ENCODE measurements around the gene ATP13A3.

ATP13A3 gene

DNA sequence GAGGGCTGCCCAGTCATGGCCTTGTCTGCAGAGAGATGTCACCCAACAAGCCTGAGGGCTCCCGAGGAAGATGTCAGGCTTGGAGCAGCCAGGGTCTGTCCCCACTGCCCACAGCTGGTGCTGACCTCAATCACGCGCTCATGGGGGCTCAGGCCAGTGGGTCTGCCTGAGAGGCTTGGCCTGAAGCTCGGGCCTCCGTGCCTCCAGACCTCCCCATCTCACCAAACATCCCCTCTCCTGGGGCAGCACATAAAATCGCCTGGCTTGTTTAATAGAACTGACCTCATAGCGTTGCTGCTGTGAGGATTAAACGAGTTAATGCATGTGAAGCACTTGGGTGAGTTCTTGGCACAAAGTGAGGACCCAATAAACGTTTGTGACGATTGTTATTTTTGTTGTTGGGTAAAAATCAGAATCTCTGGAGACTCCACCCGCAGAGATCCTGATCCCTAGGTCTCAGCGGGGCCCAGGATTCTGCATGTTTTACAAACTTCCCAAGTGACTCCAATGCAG lies 120.8 kb downstream of the ATP13A3 start:
- DNase-seq: no peak

DNA sequence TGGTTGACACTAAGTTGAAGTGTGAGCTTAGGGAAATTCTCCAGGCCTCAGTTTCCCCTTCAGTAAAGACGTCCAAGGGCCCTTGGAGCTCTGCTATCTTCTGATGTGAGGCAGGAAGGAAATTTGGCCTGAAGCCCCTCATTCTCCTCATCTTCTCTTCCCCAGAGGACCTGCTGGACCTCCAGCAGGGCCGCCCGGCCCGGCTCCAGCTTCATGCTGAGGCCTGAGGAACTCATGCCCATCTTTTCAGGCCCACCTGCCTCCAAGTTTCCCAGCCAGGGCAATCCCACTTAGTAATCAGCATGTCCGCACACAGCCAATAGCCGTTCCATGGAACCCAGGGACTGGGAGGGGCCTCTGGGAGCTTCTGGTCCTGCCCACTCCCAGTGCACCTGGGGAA lies 121.3 kb downstream of the ATP13A3 start:
- no peak for DNase-seq

DNA sequence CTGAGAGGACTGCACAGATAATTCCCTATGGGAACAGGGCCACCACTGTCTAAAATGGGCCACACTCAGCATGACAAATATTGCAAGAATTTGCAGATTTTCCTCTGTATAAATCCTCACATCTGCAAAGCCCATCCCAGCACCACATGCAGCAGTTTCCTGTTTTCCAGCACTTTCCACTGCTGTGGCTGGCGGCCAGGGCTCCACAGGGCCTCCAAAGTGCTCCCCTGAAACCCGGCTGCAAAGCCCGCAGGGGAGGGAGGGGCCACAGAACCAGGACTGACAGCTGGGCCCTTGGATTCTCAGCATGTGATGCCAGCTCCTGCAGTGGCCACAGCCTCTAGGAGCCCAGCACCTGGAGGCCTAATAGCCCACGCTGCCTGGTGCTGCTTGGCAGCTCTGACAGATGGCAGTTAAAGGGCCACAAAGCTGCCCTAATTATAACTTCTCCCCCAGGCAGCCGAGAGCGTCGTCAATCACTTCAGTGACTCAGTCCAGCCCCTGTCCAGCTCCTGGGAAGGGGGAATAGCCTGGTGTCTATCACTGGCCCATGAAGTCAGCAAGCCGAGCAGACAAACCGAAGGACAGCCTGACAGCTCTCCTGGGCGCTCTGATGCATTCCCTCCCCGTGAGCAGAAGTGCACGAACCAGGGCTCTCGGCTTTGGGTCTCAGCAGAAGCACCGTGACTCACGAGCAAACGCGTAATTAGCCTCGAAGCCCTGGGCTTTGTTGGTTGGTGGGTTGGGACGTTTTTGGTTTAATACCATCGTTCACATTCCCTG lies 122.0 kb downstream of the ATP13A3 start:
- peak; percentile 38 for DNase-seq

DNA sequence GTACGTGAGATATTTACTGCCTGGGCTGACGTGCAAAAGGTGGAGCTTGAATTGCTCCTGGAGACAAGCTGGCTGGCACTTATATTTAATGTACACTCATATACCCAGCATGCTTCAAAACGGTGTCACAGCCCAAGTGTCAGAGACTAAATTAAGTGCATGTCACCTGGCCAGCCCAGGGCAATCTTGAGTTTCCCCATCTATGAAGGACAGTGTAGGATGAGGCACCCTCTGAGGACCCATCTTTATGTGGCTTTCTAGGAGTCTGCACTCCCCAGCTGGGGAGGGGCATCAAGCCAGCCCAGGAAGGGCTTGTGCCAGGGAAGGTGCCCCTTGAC lies 122.5 kb downstream of the ATP13A3 start:
- no peak for DNase-seq

DNA sequence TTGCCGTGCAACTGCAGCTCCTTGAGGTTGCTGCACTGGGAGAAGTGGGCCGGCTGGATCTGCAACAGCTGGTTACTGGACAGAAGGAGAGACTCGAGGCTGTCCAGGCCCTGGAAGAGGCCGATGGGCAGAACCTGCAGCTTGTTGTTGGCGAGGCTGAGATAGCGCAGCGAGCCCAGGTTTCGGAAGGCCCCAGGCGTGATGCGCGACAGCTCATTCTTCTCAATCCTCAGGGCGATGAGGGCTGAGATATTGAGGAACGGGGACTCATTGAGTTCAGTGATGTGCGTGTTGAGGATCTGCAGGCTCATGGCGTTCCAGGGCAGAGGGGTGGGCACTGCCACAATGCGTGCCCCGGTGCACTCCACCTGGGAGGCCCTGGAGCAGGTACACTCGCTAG lies 126.2 kb downstream of the ATP13A3 start:
- DNase-seq: no peak

DNA sequence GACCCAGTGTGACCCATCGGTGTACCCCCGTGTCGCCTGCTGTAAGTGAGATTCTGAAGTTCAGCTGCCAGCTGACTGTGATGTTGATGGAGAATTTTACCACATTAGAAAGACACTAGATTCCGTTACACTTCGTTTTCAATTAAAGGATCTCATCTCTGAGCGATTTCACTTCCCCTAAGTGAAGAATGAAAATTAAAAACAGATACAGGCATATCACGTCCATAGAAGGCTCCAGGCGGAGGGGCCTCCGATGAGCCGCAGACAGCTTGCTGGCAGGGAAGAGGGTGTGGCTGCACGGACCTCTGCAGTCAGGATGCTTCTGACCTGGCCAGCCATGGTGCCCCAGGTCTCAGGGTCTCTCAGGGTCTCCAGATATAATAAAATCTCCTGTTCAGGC lies 129.1 kb downstream of the ATP13A3 start:
- no peak for DNase-seq

DNA sequence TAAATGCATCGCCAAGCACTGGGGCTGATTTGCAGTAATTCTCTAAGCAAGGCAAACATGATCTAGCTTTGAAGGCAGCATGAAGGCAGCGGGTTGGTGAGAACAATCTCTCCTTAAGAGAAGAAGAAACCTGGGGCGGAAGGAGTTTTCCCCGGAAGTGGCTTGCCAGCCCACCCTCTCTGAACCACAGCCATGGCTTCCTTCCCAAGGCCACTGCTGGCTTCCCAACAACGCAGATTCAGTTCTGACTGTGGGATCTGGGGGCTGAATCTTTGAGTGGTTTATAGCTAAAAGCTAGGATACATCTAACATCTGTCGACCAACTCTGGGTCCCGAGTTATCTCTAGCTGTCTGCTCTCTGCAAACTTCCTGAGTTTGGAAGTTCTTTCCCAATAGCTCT lies 131.4 kb downstream of the ATP13A3 start:
- no peak for DNase-seq

DNA sequence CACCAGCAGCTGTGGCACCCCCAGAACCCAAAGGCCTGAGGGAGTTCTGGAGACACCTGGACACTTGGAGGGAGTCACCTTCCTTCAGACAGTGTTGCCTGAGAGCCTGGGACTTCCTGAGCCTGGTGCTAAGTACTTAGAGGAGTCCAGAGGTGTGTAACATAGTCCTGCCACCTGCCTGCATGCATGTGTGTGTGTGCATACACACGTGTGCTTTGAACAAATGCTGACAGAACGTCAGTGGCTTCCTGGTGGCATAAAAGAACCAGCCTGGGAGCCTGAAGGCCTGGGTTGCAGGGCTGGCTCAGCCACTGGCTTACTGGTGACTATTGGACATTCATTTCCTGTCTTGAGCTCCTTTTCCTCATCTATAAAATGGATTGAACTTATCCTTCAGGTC lies 132.5 kb downstream of the ATP13A3 start:
- no peak for DNase-seq
